Stimulated activated CD8-positive, alpha-beta memory T cell treated with anti-CD3 and anti-CD28 coated beads, Interleukin-7, amount 100 ng/mL, for 1 hour (primary cell): ENCODE data around the gene CD109.

ENCODE experiments used
- DNase-seq, 2 donors: peaks; one replicate each; pipeline ENCODE4 v3.0.0-alpha.2; 2020; ENCODE audit warnings: low read depth in 2 of 2

CD109 gene

DNA sequence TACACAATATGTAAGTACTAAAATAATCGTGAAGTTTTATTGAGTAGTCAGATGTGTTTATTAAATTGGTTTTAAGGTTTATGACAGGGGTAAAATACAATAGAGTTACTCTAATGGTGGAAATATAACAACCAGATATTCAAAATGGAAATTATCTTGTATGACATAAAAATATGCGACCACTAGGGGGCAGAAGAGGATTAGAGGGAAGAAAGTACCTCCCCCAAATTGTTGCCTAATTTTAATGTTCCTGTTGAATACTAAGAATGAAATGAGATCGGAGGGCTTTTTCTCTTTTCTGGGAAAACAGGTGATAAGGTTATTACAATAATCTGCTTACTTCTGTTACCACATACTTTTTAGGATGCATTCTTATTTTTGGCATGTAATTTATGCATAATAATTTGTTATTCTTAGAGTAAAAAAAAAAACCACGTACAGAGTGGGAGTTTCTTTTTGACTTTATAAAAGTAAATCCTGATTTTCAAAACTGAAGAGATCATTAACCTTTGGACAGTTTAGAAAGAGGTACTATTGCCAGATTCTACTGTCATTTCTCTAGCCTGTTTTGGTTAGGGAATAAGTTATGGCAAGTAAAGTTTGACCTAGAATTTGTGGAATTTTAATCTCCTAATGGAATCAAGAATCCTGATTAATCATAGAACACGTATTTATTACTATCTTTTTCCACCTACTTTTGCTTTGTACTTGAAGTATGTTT is 159.2 kb downstream of the CD109 start:
- no peak for DNase-seq

DNA sequence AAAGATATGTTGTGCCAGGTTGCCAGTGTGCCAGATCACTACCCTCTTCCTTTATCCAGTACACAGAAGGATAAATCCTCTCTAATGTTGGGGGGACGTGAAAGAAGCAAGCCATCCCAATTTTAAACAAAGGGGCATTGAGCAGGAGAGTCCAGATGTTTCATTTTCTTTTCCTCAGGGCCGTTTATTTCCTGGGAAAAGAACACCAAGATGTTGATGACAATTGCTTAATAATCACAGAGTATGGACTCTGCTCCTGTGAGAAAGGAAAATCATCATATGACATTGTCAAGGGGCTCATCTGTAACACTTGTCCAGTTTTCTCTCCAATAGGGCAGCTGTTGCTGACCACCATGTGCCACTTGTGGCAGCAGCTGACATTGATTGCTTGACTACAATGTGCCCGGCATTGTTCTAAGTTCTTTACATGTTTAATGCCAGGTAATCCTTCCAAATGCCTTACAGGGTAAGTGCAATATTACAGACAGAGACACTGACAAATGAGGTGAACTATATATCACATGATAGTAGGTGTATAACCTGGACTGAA is 161.4 kb downstream of the CD109 start:
- DNase-seq: no peak

DNA sequence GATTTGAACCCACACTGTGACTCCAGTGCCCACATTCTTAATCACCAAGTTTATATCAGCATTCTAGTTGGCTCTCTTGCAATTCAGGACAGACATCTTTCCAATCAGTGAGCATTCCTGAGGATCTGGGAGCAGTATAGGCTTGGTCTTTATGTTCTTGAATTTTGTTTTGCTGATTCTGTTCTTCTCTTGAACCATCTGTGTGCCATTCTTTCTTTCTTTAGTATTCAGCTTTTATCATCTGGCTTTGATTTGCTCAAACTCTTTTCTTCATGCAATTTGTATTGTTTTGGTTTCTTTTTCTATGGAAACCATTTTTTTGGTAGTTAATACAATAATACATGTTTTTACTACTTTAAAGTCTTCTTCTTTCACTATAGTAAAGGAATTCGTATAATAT is 162.4 kb downstream of the CD109 start:
- DNase-seq: no peak

DNA sequence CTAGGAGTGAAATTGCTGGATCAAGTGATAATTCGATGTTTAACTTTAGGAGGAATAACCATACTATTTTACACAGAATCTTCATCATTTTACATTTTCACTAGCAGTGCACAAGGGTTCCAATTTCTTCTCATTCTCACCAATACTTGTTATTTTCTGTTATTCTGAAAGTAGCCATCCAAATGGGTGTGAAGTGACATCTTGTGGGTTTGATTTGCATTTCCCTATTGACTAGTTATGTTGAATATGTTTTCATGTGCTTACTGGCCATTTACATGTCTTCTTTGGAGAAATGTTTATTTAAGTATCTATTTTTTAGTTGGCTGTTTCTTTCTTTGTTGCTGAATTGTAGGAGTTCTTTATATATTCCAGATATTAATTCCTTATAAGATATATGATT is 164.3 kb downstream of the CD109 start:
- DNase-seq: no peak

DNA sequence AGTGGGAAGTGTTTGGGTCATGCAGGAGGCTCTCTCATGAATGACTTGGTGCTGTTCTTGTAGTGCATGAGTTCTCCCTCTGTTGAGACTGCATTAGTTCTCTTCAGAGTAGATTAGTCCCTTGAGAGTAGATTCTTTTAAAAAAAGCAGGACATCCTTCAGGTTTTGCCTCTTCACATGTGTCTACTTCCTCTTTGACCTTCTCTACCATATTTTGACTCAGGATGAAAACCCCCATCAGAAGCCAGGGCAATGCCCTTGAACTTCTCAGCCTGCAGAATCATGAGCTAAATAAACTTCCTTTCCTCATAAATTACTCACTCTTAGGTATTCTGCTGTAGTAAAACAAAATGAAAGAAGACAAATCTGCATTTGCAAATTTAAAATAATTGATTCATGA is 170.3 kb downstream of the CD109 start:
- no peak for DNase-seq

DNA sequence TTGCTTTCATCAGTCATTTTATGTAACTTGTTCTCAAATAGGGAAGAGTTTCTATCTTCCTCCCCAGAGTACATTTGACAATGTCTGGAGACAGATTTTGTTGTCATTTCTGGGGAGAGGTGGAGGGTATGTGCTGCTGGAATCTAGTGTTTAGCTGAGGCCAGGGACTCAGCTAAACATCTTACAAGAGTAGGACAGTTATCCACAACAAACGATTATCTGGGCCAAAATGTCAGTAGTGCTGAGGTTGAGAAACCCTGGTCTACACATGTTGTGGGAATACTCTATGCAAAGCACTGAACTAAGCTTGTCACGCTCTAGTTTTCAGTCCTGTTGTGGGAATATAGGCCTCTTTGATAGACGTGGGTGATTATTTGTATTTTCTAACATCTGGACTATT is 171.4 kb downstream of the CD109 start:
- no peak for DNase-seq

DNA sequence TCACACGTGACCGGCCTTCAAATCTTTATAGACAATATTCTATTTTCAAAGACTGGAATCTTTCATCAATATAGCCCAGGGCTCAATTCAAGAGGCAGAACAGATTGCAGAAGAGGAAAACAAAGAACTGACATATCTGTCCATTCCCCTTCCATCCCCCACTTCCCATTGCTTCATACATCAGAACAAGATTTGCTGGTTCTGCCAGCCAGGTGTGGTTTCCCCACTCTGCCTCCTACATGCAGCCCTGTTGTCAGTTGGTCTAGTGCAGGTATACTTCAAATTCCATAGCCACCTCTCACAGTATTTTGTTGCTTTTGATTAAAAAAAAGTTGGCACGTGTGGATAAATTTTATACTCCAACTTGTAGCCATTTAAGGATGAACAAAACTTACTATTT is 174.9 kb downstream of the CD109 start:
- no peak for DNase-seq

DNA sequence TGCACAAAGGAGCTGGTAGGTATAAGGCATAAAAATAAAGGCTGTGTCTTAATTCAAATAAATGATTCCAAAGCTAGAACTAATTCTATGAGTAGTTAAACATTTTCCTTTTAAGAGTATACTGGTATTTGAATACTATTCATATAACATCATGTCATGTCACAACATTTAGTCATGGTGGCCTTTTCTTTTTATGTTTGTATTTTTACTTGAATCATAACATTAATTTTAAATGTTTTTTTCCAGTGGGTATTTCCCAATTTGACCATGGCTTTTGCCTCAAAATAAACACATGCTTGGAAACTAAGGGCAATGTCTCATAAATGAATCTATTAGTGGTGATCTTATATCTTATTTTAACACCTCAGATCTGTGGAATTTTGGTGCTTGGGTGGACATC is 177.1 kb downstream of the CD109 start:
- no peak for DNase-seq
